ENCODE measurements around the gene TBX10.

TBX10 gene

DNA sequence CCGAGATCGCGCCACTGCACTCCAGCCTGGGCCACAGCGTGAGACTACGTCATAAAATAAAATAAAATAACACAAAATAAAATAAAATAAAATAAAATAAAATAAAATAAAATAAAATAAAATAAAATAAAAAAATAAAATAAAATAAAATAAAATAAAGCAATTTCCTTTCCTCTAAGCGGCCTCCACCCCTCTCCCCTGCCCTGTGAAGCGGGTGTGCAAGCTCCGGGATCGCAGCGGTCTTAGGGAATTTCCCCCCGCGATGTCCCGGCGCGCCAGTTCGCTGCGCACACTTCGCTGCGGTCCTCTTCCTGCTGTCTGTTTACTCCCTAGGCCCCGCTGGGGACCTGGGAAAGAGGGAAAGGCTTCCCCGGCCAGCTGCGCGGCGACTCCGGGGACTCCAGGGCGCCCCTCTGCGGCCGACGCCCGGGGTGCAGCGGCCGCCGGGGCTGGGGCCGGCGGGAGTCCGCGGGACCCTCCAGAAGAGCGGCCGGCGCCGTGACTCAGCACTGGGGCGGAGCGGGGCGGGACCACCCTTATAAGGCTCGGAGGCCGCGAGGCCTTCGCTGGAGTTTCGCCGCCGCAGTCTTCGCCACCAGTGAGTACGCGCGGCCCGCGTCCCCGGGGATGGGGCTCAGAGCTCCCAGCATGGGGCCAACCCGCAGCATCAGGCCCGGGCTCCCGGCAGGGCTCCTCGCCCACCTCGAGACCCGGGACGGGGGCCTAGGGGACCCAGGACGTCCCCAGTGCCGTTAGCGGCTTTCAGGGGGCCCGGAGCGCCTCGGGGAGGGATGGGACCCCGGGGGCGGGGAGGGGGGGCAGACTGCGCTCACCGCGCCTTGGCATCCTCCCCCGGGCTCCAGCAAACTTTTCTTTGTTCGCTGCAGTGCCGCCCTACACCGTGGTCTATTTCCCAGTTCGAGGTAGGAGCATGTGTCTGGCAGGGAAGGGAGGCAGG lies 56.0 kb downstream of the TBX10 start, which contains the start of gene GSTP1:
Gene GSTP1, plus strand, starts transcription at position 566 of the 958 bp plus-strand sequence. Its CDS starts 32 bp downstream, at position 598.
- no peak for DNase-seq (ENCODE audit: low read depth, low spot score)

DNA sequence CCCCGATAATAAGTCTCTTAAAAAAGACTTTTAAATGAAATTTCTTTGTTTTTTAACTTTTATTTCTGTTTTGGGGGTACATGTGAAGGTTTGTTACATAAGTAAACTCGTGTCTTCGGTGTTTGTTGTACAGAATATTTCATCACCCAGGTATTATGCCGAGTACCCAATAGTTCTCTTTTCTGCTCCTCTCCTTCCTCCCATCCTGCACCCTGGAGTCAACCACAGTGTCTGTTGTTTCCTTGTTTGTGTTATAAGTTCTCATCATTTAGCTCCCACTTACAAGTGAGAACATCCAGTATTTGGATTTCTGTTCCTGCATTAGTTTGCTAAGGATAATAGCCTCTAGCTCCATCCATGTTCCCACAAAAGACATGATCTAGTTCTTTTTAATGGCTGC lies 57.6 kb downstream of the TBX10 start:
- DNase-seq (ENCODE audit: low read depth, low spot score) = no peak

More for the DNA sequence above, 56.0 kb downstream of the TBX10 start, which contains the start of gene GSTP1:
- H3K27ac ChIP-seq = peak within 1 kb of the TSS; percentile 98

DNA sequence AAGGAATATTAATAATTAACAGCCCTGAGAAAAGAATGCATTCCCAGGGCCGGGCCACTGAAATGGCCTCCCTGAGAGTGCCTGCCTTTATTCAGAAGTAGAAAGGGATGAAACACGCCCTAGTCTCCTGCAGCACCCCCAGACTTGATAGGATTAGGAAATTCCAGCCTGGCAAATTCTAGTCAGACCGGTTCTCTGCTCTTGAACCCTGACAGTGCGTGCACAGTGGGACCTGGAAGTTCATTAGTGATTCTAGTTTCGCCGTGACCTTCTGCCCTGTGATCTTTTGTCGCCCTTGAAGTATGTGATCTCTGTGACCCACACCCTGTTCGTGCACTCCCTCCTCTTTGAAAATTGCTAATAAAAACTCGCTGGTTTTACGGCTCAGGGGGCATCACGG lies 58.1 kb downstream of the TBX10 start:
- DNase-seq (ENCODE audit: low read depth, low spot score) = no peak
- H3K27ac ChIP-seq = peak overlapping the region; percentile 98

More for the DNA sequence above, 57.6 kb downstream of the TBX10 start:
- H3K27ac ChIP-seq = peak overlapping the region; percentile 98
